Left ventricle myocardium inferior (tissue), 1 donor: ENCODE measurements around the gene COL24A1. TPM values are rescaled to one million over a fixed set of nuclear protein-coding genes. Genes with fewer than 3 reads are reported as not detected.

Experiments
- DNase-seq: peaks from one replicate; pipeline ENCODE4 v3.0.0-alpha.2; 2020
- H3K27ac ChIP-seq: fragments of 200-600 bp; replicated peaks from 2 replicates; pipeline ENCODE4 v1.8.0; 2021
- H3K27me3 ChIP-seq: fragments of 200-600 bp; 2 replicates; pipeline ENCODE4 v1.8.0; 2021; ENCODE audit warnings: low read depth
- H3K36me3 ChIP-seq: fragments of 200-600 bp; 2 replicates; pipeline ENCODE4 v1.8.0; 2021
- H3K4me1 ChIP-seq: fragments of 200-600 bp; 2 replicates; pipeline ENCODE4 v1.8.0; 2021
- H3K4me3 ChIP-seq: fragments of 200-600 bp; 2 replicates; pipeline ENCODE4 v1.8.0; 2021; ENCODE audit warnings: mild to moderate bottlenecking, moderate library complexity
- H3K9me3 ChIP-seq: fragments of 200-600 bp; replicated peaks from 2 replicates; pipeline ENCODE4 v1.8.0; 2021
- intact Hi-C: fragments of 100-400 bp; cut with micrococcal nuclease; formaldehyde crosslinking; loops from one replicate; pipeline ENCODE4 v1.11.0; 2022
- total RNA-seq: library from RNA; stranded (reverse); fragmentation: NEBNext Ultra II Directional; extraction: Animal tissue kit (Norgen Biotek cat#: 25700); gene quantifications from one replicate; pipeline ENCODE4 v1.2.1, GENCODE V29; 2021
- TF ChIP-seq, protein P1 (sequence below): fragments of 200-600 bp; IDR thresholded peaks from 2 replicates; pipeline ENCODE4 v1.8.0; 2021; ENCODE audit warnings: antibody characterized with exemption, mild to moderate bottlenecking, borderline replicate concordance
- donor health status: DM: no; HTN: yes; CAD: no; lungs with severe emphysema.

COL24A1 gene
- total RNA-seq, 1 donor from 2014 or later, result 0.74 TPM

DNA sequence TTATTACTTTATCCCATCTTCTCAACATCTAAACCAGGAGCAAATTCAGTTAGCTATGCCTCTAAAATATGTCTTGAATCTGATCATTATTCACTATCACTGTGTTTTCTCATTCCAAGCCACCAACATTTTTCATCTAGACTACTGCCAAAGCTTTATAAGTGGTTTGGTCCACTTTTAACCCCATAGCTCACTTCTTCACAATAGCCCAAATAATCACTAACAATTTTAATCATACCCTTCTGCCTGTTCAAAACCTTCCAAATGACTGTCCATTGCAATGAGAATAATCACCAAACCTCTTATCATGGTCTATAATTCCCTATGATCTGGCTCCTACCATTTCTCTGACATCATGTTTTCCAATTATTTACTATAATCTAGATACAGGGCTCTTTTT, 298.6 kb downstream of the COL24A1 start:
- Histone ChIP-seq H3K27me3 (no peaks in the 10 kb centered on the region), H3K4me1 (no peaks in the 10 kb centered on the region), H3K9me3 (no peaks in the 10 kb centered on the region), H3K4me3 (no peak overlapping the region), H3K27ac (no peak overlapping the region), H3K36me3 (no peaks in the 10 kb centered on the region)
- intact Hi-C loops, result no loop called here
- TF ChIP-seq, protein P1, sequence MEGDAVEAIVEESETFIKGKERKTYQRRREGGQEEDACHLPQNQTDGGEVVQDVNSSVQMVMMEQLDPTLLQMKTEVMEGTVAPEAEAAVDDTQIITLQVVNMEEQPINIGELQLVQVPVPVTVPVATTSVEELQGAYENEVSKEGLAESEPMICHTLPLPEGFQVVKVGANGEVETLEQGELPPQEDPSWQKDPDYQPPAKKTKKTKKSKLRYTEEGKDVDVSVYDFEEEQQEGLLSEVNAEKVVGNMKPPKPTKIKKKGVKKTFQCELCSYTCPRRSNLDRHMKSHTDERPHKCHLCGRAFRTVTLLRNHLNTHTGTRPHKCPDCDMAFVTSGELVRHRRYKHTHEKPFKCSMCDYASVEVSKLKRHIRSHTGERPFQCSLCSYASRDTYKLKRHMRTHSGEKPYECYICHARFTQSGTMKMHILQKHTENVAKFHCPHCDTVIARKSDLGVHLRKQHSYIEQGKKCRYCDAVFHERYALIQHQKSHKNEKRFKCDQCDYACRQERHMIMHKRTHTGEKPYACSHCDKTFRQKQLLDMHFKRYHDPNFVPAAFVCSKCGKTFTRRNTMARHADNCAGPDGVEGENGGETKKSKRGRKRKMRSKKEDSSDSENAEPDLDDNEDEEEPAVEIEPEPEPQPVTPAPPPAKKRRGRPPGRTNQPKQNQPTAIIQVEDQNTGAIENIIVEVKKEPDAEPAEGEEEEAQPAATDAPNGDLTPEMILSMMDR, result no peak
- no peak for DNase-seq

DNA sequence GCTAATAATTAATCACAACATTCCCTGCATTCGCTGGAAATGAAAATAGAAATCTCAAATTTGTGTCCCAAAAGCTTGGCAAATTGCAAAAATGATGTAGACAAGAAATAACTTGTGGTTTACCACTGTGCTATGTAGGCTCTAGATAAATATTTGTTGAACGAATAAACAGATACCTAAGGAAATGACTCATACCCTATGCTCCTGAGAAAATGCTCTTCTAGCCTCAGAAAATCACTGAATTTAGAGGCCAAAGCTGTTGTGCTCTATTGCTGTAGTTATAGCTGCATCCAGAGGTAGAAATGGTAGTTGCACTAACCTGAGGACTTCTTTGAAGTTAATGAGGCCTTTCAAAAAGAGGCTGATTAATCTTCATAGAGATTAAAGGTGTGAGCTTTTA, 306.3 kb downstream of the COL24A1 start:
- Histone ChIP-seq H3K27me3 (no peaks in the 10 kb centered on the region), H3K9me3 (no peaks in the 10 kb centered on the region), H3K4me3 (no peak overlapping the region), H3K36me3 (no peaks in the 10 kb centered on the region), H3K27ac (no peak overlapping the region), H3K4me1 (no peaks in the 10 kb centered on the region)
- TF ChIP-seq, protein P1, result no peak
- intact Hi-C loops, result no loop called here
- no peak for DNase-seq

DNA sequence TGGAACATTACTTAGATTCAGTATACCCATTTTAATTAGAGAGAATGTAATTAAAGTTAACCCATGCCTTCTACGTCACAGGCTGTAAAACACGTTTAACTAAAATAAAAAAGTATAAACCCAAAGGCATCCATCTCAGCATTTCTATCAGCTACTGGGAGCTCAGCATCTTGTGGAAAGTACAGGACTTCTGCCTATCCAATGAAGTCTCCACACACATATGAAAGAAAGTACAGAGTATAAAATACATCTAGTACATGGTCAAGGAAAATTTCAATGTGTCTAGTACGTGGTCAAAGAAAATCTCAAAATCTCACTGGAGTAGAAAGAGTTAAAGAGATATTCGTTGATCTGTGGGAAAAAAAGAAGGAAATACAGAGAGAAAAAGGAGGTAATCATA, 306.9 kb downstream of the COL24A1 start:
- no peaks in the 10 kb centered on the region for H3K4me1 ChIP-seq
- intact Hi-C loops, result no loop called here
- no peaks in the 10 kb centered on the region for H3K27me3 ChIP-seq
- no peaks in the 10 kb centered on the region for H3K36me3 ChIP-seq
- H3K4me3 ChIP-seq, result no peak overlapping the region
- TF ChIP-seq, protein P1, result no peak
- H3K9me3 ChIP-seq, result no peaks in the 10 kb centered on the region
- DNase-seq, result no peak
- H3K27ac ChIP-seq, result no peak overlapping the region

DNA sequence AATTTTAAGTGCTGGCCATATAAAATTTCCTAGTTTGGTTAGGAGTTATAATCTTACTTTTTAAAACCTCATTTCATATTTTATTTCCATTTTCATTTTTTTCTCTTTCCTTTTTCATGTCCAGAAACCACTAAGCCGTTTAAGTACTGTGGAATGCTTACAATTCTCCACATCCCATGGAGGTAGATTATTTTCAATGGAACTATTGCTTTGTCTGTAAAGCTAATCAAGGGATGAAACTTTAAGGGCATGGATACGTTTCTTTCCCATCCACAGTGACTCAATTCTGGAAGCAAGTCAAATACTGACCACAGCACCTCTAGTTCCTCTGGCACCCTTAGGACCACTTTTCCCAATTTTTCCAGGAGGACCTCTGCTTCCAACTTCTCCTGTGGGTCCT, 309.2 kb downstream of the COL24A1 start:
- no peaks in the 10 kb centered on the region for H3K27me3 ChIP-seq

DNA sequence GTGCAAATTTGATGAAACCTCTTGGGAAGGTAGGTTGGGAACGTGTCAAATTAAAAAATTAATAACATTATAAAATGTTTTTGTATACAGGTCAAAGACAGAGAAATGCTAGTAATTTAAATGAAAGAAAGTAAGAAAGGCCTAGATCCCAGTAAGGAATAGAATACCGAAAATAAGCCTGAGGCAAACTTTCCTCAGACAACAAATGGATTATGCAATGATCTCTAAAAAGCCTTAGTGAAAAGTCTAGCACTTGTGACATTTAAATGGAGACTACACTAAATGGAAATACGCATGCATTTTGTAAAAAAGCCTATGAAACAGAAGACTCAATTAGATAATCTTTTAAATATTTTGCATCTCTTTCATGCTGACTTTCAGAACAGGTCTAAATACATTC, 309.9 kb downstream of the COL24A1 start:
- H3K9me3 ChIP-seq, result no peaks in the 10 kb centered on the region
- H3K4me3 ChIP-seq, result no peak overlapping the region
- TF ChIP-seq, protein P1, result no peak
- H3K4me1 ChIP-seq, result no peaks in the 10 kb centered on the region
- H3K27ac ChIP-seq, result no peak overlapping the region
- DNase-seq, result no peak
- intact Hi-C loops, result no loop called here
- no peaks in the 10 kb centered on the region for H3K27me3 ChIP-seq
- no peaks in the 10 kb centered on the region for H3K36me3 ChIP-seq

More for the DNA sequence above, 309.2 kb downstream of the COL24A1 start:
- intact Hi-C loops, result no loop called here
- no peak for DNase-seq
- no peaks in the 10 kb centered on the region for H3K4me1 ChIP-seq
- no peak overlapping the region for H3K27ac ChIP-seq
- H3K9me3 ChIP-seq, result no peaks in the 10 kb centered on the region
- H3K4me3 ChIP-seq, result no peak overlapping the region
- TF ChIP-seq, protein P1, result no peak
- H3K36me3 ChIP-seq, result no peaks in the 10 kb centered on the region

DNA sequence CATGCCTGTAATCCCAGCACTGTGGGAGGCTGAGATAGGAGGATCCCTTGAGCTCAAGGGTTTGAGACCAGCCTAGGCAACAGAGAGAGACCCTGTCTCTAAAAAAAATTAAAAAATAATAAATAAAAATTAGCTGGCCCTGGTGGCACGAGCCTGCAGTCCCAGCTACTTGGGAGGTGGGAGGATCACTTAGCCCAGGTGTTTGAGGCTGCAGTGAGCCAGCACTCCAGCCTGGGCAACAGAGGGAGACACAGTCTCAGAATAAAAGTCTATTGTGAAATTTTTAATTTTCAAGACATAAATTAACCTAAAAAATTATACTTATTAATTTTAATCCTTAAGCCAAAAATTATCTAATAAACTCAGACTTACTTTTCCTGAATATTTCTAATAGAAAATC, 317.1 kb downstream of the COL24A1 start:
- DNase-seq, result no peak
- no peaks in the 10 kb centered on the region for H3K36me3 ChIP-seq

More for the DNA sequence above, 317.1 kb downstream of the COL24A1 start:
- no peak overlapping the region for H3K4me3 ChIP-seq
- H3K9me3 ChIP-seq, result peaks cover 3% of the 10 kb centered on the region
- H3K4me1 ChIP-seq, result no peaks in the 10 kb centered on the region
- intact Hi-C loops, result no loop called here
- TF ChIP-seq, protein P1, result no peak
- H3K27ac ChIP-seq, result no peak overlapping the region
- no peaks in the 10 kb centered on the region for H3K27me3 ChIP-seq
